Panc1 (cell line): ENCODE results near the gene MZT2B. TPM values are rescaled to one million over a fixed set of nuclear protein-coding genes. Genes with fewer than 3 reads are reported as not detected.
A peak's percentile ranks its signal among the peaks of the same experiment; 100 is the strongest.
"Not testable (repeated sequence)": the region's sequence is repeated elsewhere in the genome, so short reads cannot be mapped to it uniquely, and the experiment has no call there.

Source experiments
- ATAC-seq: fragments of 200-7000 bp; cut with Tn5 transposase; 2 replicates; pipeline ENCODE4 v1.9.1; 2020; ENCODE audit warnings: mild to moderate bottlenecking, moderate library complexity
- BruUV-seq: library from RNA; stranded (reverse); fragments of 400-500 nt; replicated peaks from 2 replicates; lab custom pipeline; 2021; lab: Mats Ljungman, UMichigan
- CTCF ChIA-PET: fragments of 300-600 bp; sonication (Branson Sonifier 250); formaldehyde crosslinking; loops from one replicate; lab custom pipeline; 2022; ENCODE audit warnings: antibody characterized with exemption; lab: Charles Lee
- POLR2A ChIA-PET: fragments of 300-600 bp; sonication (Branson Sonifier 250); formaldehyde crosslinking; loops from one replicate; lab custom pipeline; 2022; ENCODE audit warnings: antibody characterized with exemption; lab: Charles Lee
- DNase-seq: peaks from one replicate; pipeline ENCODE4 v3.0.0-alpha.2; 2010; ENCODE audit warnings: low read depth, low spot score
- H3K27ac ChIP-seq: 2 replicates; pipeline ENCODE4 v1.5.1; 2011; ENCODE audit warnings: mild to moderate bottlenecking, low read length, inconsistent platforms
- H3K27me3 ChIP-seq: fragments of 200-500 bp; sonication (Bioruptor generic); 2 replicates; pipeline ENCODE4 v1.6.0; 2014; ENCODE audit warnings: low read length, inconsistent platforms; ENCODE audit not compliant: control insufficient read depth, insufficient read depth
- H3K36me3 ChIP-seq: fragments of 200-500 bp; sonication (Bioruptor generic); 2 replicates; pipeline ENCODE4 v1.5.1; 2014; ENCODE audit warnings: inconsistent platforms, mild to moderate bottlenecking, low read length, moderate library complexity; ENCODE audit not compliant: control insufficient read depth, insufficient read depth
- H3K4me1 ChIP-seq: 2 replicates; pipeline ENCODE4 v1.5.1; 2011; ENCODE audit warnings: inconsistent platforms, mild to moderate bottlenecking, low read length, moderate library complexity; ENCODE audit not compliant: control insufficient read depth, insufficient read depth
- H3K4me3 ChIP-seq, 2 experiments: 2 replicates each; pipeline ENCODE4 v1.5.1; 2011 to 2012; ENCODE audit warnings: low read depth in 2 of 2, low read length in 2 of 2, mild to moderate bottlenecking in 2 of 2, inconsistent platforms in 1 of 2, moderate library complexity in 1 of 2
- H3K9me3 ChIP-seq: fragments of 200-500 bp; sonication (Bioruptor generic); 2 replicates; pipeline ENCODE4 v1.5.1; 2014; ENCODE audit warnings: low read depth, mild to moderate bottlenecking, inconsistent platforms, low read length, moderate library complexity; ENCODE audit not compliant: control insufficient read depth, insufficient read depth
- POLR2AphosphoS5 ChIP-seq: IDR thresholded peaks from 2 replicates; pipeline ENCODE4 v1.6.1; 2012; ENCODE audit warnings: mild to moderate bottlenecking, low read depth, low read length, moderate library complexity
- SIN3A ChIP-seq: IDR thresholded peaks from 2 replicates; pipeline ENCODE4 v1.6.1; 2012; ENCODE audit warnings: low read depth, mild to moderate bottlenecking, low read length, moderate library complexity, borderline replicate concordance; ENCODE audit not compliant: insufficient read depth
- TCF7L2 ChIP-seq: IDR thresholded peaks from 2 replicates; pipeline ENCODE4 v1.6.1; 2011; ENCODE audit warnings: mild to moderate bottlenecking, low read depth, low read length, inconsistent platforms
- in situ Hi-C: cut with HindIII; loops from 2 replicates; pipeline ENCODE4 v1.10.0; 2016; ENCODE audit warnings: low sequenced_read_pairs, low pct_unique_long_range_greater_than_20kb
- intact Hi-C: fragments of 100-400 bp; cut with micrococcal nuclease; formaldehyde crosslinking; loops from one replicate; pipeline ENCODE4 v1.10.0; 2022; ENCODE audit not compliant: unreplicated experiment
- total RNA-seq: library from RNA; stranded (reverse); gene quantifications from one replicate; pipeline ENCODE4 v1.2.1, GENCODE V29; 2021; ENCODE audit not compliant: unreplicated experiment
- TF ChIP-seq, protein P1 (sequence below), 2 experiments: IDR thresholded peaks; 2 replicates each; pipeline ENCODE4 v1.6.1; 2011 to 2012; ENCODE audit warnings: low read depth in 2 of 2, control low read depth in 1 of 2, low read length in 1 of 2, mild to moderate bottlenecking in 1 of 2, moderate library complexity in 1 of 2; ENCODE audit not compliant: insufficient read depth in 1 of 2
- TF ChIP-seq, protein P2 (sequence below): fragments of 450-650 bp; IDR thresholded peaks from 2 replicates; pipeline ENCODE4 v1.5.1; 2017; ENCODE audit warnings: mild to moderate bottlenecking

MZT2B gene
- total RNA-seq, 1 experiment from 2014 or later = 305 TPM

DNA sequence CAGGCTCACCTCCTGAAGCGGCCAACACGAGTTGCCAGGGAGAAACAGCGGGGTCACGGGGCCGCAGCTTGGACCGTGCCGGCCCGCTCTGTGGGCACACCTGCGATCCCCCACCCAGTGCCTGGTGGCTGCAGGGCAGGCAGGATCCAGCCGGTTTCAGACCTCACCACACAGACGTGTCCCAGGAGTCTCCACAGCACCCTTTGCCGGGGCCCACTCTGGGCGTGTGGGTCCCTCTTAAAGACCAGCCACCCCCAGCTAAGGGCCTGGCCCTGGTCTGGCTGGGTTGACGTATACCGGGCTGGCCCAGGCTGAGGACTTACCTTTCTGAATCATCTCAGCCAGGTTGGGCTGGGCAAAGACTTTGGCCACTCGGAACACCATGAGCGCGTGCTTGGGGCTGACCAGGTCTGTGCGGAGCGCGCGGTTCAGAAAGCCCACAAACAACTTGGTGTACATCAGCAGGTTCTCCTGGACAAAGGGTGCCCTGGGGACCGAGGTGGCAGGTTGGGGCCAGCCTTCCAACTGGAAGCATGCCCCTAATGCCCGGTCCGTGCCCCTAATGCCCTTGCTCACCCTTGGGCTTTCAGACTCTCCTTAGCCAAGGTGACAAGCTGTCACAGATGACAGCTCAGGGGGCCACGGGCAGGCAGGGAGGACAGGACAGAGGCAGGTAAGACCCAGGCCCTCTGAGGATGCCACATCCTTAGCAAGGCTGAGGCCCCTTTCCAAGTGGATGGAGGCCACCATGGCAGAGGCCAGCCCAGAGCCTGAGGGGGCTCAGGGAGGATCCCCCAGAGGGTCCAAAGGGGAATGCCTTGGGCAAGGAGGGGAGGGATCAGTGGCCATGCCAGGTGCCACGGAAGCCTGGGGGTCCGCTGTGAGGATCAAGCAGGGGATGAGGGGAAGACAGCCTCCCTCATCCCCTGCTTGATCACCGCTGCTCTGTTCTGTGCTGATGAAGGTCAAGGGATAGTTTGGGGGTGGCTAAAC, 27.0 kb upstream of the MZT2B start:
- no peak overlapping the region for H3K27ac ChIP-seq
- ATAC-seq = no peak
- in situ Hi-C loops = no loop called here
- intact Hi-C loops = loop anchor here (10.0 kb wide), 1 partner anchor 180 kb away; no protein-coding TSS in a partner anchor
- BruUV-seq = no TSS peak
- H3K27me3 ChIP-seq = no peaks in the 10 kb centered on the region
- H3K4me3 ChIP-seq = no peak overlapping the region
- H3K9me3 ChIP-seq = no peaks in the 10 kb centered on the region
- no peaks in the 10 kb centered on the region for H3K4me1 ChIP-seq
- TF ChIP-seq, protein P1, sequence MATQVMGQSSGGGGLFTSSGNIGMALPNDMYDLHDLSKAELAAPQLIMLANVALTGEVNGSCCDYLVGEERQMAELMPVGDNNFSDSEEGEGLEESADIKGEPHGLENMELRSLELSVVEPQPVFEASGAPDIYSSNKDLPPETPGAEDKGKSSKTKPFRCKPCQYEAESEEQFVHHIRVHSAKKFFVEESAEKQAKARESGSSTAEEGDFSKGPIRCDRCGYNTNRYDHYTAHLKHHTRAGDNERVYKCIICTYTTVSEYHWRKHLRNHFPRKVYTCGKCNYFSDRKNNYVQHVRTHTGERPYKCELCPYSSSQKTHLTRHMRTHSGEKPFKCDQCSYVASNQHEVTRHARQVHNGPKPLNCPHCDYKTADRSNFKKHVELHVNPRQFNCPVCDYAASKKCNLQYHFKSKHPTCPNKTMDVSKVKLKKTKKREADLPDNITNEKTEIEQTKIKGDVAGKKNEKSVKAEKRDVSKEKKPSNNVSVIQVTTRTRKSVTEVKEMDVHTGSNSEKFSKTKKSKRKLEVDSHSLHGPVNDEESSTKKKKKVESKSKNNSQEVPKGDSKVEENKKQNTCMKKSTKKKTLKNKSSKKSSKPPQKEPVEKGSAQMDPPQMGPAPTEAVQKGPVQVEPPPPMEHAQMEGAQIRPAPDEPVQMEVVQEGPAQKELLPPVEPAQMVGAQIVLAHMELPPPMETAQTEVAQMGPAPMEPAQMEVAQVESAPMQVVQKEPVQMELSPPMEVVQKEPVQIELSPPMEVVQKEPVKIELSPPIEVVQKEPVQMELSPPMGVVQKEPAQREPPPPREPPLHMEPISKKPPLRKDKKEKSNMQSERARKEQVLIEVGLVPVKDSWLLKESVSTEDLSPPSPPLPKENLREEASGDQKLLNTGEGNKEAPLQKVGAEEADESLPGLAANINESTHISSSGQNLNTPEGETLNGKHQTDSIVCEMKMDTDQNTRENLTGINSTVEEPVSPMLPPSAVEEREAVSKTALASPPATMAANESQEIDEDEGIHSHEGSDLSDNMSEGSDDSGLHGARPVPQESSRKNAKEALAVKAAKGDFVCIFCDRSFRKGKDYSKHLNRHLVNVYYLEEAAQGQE (IDR thresholded peaks at IDR 0.05; ENCODE audit: insufficient read depth in 1 of 2, low read depth in 2 of 2, low read length in 1 of 2) = no peak
- POLR2A ChIA-PET = no interaction called here
- no peak for DNase-seq
- CTCF ChIA-PET = no interaction called here
- H3K36me3 ChIP-seq = no peaks in the 10 kb centered on the region

DNA sequence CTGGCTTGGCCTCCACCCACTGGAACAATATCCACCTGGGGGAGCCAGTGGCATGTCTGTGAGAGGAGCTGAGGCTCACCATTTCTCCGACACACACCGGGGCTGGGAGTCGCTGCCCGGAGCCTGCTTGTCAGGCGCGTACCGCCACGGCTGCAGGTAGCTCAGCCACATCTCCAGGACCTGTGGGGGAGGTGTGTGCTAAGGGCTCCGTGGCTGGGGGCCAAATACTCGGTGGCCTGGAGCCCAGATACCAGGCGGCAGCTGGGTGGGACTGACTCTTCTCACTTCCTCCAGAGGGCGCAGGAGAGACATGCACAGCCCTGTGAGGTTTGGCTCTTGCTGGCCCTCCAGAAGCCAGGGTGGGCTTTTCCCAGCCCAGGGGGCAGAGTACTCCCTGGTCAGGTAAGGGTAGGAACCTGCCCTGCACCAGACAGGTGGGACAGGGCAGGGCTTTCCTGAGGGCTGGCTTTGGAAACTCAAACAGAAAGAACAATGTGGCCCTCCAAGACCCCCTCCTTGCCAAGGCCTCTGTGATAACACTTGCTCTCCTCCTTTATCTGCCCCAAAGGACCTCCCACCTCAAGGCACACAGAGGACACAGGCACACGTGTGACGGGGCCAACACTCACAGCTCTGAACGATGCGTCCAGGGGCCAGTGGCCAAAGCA, 26.0 kb upstream of the MZT2B start:
- TF ChIP-seq POLR2AphosphoS5 = peak; percentile 24; the same call in 1 of the 2 replicates
- TF ChIP-seq, protein P2, sequence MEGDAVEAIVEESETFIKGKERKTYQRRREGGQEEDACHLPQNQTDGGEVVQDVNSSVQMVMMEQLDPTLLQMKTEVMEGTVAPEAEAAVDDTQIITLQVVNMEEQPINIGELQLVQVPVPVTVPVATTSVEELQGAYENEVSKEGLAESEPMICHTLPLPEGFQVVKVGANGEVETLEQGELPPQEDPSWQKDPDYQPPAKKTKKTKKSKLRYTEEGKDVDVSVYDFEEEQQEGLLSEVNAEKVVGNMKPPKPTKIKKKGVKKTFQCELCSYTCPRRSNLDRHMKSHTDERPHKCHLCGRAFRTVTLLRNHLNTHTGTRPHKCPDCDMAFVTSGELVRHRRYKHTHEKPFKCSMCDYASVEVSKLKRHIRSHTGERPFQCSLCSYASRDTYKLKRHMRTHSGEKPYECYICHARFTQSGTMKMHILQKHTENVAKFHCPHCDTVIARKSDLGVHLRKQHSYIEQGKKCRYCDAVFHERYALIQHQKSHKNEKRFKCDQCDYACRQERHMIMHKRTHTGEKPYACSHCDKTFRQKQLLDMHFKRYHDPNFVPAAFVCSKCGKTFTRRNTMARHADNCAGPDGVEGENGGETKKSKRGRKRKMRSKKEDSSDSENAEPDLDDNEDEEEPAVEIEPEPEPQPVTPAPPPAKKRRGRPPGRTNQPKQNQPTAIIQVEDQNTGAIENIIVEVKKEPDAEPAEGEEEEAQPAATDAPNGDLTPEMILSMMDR = peak; percentile 87
- BruUV-seq, H3K9me3 ChIP-seq, CTCF ChIA-PET, H3K4me1 ChIP-seq, H3K4me3 ChIP-seq, in situ Hi-C loops, POLR2A ChIA-PET, H3K27ac ChIP-seq, H3K27me3 ChIP-seq, DNase-seq, H3K36me3 ChIP-seq: not testable (repeated sequence)
- peak; percentile 69 for ATAC-seq
- intact Hi-C loops = loop anchor here (10.0 kb wide), 1 partner anchor 179 kb away; no protein-coding TSS in a partner anchor

DNA sequence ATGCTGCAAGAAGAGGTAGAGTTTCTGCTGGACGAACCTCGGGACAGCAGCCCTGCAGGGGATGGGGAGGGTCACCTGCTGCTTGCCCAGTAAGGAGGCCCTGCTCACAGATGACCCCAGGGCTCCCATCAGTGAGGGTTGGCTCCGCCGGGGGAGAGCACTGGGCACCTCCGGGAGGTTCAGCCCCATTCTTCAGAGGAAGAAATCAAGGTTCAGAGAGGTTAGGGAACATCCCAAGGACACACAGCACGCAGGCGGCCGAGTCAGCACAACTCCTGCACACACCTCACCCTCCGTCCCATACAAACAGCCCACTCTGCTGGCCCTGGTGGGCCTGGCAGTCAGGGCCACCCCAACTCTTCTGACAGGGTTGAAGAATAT, 25.4 kb upstream of the MZT2B start:
- TF ChIP-seq POLR2AphosphoS5 (no peak), SIN3A (no peak), TCF7L2 (no peak)
- TF ChIP-seq, protein P2 = no peak
- TF ChIP-seq, protein P1 (IDR thresholded peaks at IDR 0.05; ENCODE audit: insufficient read depth in 1 of 2, low read depth in 2 of 2, low read length in 1 of 2) = no peak
- intact Hi-C loops (loop anchor here (10.0 kb wide), 1 partner anchor 178 kb away; no protein-coding TSS in a partner anchor), in situ Hi-C loops (no loop called here)
- Histone ChIP-seq H3K9me3 (no peaks in the 10 kb centered on the region), H3K4me3 (no peak overlapping the region), H3K27me3 (no peaks in the 10 kb centered on the region), H3K27ac (no peak overlapping the region), H3K4me1 (no peaks in the 10 kb centered on the region), H3K36me3 (no peaks in the 10 kb centered on the region)
- DNase-seq = no peak
- ChIA-PET POLR2A (no interaction called here), CTCF (no interaction called here)
- BruUV-seq = no TSS peak
- ATAC-seq = no peak
